Occipital lobe (tissue), 2 donors: ENCODE measurements around the gene PNMA8A. TPM values are rescaled to one million over a fixed set of nuclear protein-coding genes. Genes with fewer than 3 reads are reported as not detected.
"Not testable (repeated sequence)": the region's sequence is repeated elsewhere in the genome, so short reads cannot be mapped to it uniquely, and the experiment has no call there.

Experiments used
- DNase-seq: peaks from one replicate; lab custom pipeline; 2025; lab: John Stamatoyannopoulos, UW
- total RNA-seq: library from RNA; depleted of rRNA; stranded (reverse); fragments of >200 nt; gene quantifications from one replicate; pipeline ENCODE4 v1.2.3, GENCODE V29; 2014

The PNMA8A gene
- 58.5 TPM for total RNA-seq

GRCh38 chr19:46471116-46471733, at the start of gene PNMA8A:
Gene PNMA8A (minus strand): TSS chr19:46471563. CDS start chr19:46471035, 528 bp downstream.
- peak; percentile 46 for DNase-seq

DNA sequence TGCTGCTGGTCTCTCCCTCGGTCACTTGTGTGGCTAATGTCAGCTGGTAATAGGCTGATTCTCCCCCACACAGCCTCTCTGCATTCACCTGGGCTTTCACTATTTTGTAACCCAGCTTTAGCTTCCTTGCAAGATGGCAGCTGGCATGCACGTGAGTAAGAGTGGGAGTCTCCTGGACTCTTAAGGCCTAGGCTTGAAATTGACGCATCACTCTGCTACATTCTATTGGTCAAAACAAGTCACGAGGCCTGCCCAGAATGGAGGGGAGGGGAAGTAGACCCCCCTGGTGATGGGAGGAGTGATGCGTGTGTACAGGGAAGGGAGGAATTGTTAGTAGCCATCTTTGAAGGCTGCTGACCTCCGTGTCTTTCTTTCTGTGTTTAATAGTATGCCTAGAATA, 49.3 kb upstream of the PNMA8A start:
- DNase-seq: no peak

- DNase-seq: no peak
Measured at GRCh38 chr19:46517471-46517870, 46.1 kb upstream of the PNMA8A start.

DNA sequence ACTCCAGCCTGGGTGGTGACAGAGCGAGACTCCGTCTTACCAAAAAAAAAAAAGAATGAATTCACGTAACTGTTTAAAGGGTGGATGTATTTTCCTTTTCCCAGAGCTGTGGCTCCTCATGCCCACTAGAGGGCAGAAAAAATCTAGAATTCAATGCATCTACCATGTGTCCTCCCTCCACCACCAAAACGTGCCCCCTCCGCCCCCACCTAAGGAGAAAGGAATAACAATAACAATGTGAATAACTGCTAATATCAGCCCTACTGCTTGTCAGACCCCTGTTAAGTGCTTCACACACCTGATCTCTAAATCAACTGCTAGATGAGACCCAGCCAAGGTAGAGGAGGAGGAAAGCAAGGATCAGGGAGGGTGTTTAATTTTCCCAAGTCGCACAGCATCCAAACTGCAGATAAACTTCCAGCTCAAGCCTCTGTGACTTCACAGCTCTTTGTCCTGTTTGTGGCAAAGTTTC, 44.6 kb upstream of the PNMA8A start:
- no peak for DNase-seq

GRCh38 chr19:46515290-46515609, 43.9 kb upstream of the PNMA8A start:
- DNase-seq: no peak

- DNase-seq: no peak
Measured at GRCh38 chr19:46514589-46515289, 43.4 kb upstream of the PNMA8A start.

DNA sequence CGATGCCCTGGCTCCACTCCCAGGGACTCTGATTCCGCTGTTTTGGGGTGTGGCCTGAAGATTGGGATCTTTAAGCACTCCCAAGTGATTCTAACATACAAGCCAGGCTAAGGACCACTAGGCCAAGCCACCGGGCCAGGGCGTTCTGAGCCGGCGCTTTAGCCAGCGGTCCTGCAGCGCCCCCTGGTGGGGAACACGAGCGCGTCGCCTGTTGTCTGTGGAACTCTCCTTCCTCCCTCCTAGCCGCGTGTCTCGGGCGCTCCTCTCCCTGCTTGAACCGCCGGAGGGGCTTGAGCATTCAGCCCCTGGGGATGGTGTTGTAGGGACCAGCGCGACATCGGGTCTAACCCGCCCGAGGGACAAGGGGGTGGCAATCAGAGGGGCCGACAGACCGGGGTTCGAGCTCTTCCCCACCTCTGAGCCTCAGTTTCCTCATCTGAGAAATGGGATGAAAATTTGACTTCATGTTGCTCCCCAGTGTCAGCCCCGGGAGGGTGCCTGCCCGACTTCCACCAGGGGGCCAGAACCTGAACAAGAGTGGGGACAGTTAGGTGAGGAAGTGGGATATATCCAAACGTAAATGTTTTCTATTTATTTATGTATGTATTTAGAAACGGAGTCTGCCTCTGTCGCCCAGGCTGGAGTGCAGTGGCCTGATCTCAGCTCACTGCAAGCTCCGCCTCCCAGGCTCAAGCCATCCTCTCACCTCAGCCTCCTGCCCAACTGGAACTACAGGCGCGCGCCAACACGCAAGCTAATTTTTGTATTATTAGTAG, 42.3 kb upstream of the PNMA8A start:
- peak; percentile 67 for DNase-seq

GRCh38 chr19:46511237-46511636, 39.9 kb upstream of the PNMA8A start:
- no peak for DNase-seq

- DNase-seq: no peak
Measured at GRCh38 chr19:46508206-46508605, 36.8 kb upstream of the PNMA8A start.

- no peak for DNase-seq
Measured at GRCh38 chr19:46503848-46504453, 32.6 kb upstream of the PNMA8A start.

DNA sequence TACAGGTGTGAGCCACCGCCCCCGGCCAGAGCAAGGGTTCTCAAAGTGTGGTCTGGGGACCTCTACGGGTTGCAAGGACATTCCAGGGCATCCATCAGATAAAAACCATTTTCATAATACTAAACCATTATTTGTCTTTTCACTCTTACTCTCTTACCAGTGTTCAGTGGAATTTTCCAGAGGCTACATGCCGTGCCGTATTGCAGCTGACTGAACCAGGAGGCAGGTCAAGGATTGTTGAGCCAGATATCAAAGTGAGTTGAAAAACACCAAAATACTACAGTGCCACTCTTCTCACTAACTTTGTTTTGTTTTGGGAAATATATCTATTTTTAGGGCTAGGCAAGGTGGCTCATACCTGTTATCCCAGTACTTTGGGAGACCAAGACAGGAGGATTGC, 31.5 kb upstream of the PNMA8A start:
- DNase-seq: no peak

GRCh38 chr19:46499692-46500091, 28.3 kb upstream of the PNMA8A start:
- no peak for DNase-seq

DNA sequence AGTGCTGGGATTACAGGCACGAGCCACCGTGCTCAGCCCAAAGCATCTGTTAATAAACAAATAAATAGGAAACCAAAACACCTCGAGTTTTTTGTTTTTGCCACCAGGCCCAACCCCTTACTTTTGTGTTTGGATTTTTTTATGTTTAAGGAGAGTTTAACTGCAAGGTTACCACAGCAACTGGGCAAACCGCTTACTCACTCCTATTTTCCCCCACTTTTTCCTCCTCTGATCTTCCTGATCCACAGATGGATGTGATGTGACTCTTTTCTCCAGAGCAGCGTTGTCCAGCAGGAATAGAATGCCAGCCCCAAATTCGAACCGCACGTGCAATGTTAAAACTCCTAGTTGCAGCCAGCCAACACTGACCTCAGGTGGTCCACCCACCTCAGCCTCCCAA, 26.4 kb upstream of the PNMA8A start:
- no peak for DNase-seq

DNA sequence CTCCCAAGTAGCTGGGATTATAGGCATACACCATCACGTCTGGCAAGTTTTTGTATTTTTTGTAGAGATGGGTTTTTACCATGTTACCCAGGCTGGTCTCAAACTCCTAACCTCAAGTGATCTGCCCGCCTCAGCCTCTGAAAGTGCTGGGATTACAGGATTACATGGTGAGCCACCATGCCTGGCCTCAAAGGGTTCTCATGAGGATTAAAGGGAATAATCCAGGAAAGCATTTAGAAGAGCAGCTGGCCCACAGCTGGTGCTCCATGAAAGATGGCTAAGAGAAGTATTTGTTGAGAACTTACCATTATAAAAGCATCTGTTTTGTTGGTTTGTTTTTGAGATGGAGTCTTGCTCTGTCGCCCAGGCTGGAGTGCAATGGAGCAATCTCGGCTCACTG, 25.5 kb upstream of the PNMA8A start:
- not testable (repeated sequence) for DNase-seq

DNA sequence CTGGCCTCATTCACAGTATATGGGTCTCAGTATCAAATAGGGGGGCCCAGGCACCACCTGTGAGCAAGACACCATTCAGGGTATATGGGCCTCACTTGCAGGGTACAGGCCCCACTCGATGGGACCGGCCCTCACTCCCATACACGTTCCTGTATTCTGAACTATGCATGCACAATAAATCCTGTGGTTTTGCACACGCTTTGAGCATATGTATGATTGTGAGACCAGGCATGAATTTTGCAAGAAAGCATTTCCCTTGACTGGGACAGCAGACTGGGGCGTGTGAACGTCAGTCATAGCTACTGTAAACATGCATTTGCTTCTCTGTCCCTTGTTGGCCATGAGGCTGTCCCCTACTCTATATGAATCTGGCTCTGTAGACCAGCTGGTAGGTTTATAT, 24.9 kb upstream of the PNMA8A start:
- DNase-seq: no peak

- peak; percentile 77 for DNase-seq
Measured at GRCh38 chr19:46495786-46496099, 24.4 kb upstream of the PNMA8A start, which contains the start of gene PNMA8B. Gene PNMA8B (minus strand): TSS chr19:46495867. CDS start chr19:46495465, 402 bp downstream.

DNA sequence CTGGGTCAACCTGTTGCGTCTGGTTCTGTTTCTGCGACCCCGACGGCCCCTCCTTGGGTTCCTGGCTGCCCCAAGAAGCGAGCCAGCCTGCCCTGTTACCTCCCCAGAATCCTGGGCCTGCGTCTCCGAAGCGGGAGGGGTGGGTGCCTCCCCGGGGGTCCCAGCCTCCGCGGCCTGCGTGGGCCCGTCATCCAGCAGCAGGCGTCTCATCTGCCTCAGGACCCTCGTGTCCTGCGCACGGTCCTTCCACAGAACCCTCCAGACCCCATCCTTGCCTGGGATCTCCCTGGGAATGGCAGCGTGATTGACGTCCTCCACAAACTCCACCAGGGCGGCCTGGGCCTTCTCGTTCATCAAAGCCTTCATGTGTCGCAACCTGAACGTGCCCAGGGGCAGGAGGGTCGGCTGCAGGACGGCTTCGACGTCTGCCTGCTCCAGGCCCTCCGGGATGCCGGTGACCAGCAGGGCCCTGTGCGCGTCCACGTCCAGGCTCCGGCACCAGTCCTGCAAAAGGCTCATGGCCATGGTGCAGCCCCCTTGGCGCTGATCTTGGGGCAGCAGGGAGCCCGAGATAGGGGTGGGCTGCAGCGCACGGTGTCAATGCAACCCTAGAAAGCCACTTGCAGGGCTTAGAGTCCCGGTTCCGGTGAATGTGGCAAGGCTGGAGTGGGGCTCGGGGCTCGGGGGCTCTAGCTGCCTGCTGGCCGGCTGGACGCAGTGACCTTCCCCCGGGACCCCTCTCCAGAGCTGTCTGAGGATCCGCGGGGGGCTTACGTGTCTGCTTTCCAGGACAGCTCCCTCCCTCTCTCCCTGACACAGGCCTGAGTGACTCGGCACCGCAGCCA, 23.8 kb upstream of the PNMA8A start:
- no peak for DNase-seq

- no peak for DNase-seq
Measured at GRCh38 chr19:46494146-46494940, 23.0 kb upstream of the PNMA8A start.

GRCh38 chr19:46493236-46494145, 22.1 kb upstream of the PNMA8A start:
- no peak for DNase-seq
